ENCODE results near the gene LTO1.

- TF ChIP-seq, protein P1, sequence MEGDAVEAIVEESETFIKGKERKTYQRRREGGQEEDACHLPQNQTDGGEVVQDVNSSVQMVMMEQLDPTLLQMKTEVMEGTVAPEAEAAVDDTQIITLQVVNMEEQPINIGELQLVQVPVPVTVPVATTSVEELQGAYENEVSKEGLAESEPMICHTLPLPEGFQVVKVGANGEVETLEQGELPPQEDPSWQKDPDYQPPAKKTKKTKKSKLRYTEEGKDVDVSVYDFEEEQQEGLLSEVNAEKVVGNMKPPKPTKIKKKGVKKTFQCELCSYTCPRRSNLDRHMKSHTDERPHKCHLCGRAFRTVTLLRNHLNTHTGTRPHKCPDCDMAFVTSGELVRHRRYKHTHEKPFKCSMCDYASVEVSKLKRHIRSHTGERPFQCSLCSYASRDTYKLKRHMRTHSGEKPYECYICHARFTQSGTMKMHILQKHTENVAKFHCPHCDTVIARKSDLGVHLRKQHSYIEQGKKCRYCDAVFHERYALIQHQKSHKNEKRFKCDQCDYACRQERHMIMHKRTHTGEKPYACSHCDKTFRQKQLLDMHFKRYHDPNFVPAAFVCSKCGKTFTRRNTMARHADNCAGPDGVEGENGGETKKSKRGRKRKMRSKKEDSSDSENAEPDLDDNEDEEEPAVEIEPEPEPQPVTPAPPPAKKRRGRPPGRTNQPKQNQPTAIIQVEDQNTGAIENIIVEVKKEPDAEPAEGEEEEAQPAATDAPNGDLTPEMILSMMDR (IDR thresholded peaks at IDR 0.05), result no peak
- no peak for TF ChIP-seq POLR2A (IDR thresholded peaks at IDR 0.05)
Measured at GRCh38 chr11:69651834-69652620, 23.1 kb downstream of the LTO1 start.

Measured in uterus (tissue), 2 donors.